Mucosa of descending colon (tissue), 3 donors: ENCODE results near the gene HSBP1. TPM values are rescaled to one million over a fixed set of nuclear protein-coding genes. Genes with fewer than 3 reads are reported as not detected.

Experiments used
- ATAC-seq: fragments of 200-7000 bp; cut with Tn5 transposase; one replicate; pipeline ENCODE4 v1.9.1; 2020; ENCODE audit warnings: mild to moderate bottlenecking, moderate library complexity
- DNase-seq, 3 donors: peaks; one replicate each; pipeline ENCODE4 v3.0.0-alpha.2; 2020
- H3K36me3 ChIP-seq: fragments of 200-600 bp; one replicate; pipeline ENCODE4 v1.8.0; 2021; ENCODE audit warnings: low read depth, mild to moderate bottlenecking
- H3K4me1 ChIP-seq: fragments of 200-600 bp; one replicate; pipeline ENCODE4 v1.8.0; 2021; ENCODE audit warnings: low read depth, mild to moderate bottlenecking
- H3K4me3 ChIP-seq: fragments of 200-600 bp; one replicate; pipeline ENCODE4 v1.8.0; 2021; ENCODE audit warnings: mild to moderate bottlenecking
- H3K9me3 ChIP-seq: fragments of 200-600 bp; one replicate; pipeline ENCODE4 v1.8.0; 2021; ENCODE audit warnings: mild to moderate bottlenecking
- intact Hi-C, 2 donors: fragments of 100-400 bp; cut with DNase I in 1 of 2; cut with micrococcal nuclease in 1 of 2; formaldehyde crosslinking; loops; one replicate each; pipeline versions ENCODE4 v1.11.0 to v1.11.1; 2022; cut with DNase I, micrococcal nuclease
- total RNA-seq, 3 donors: library from RNA; stranded (reverse); fragmentation: NEBNext Ultra II Directional in 2 of 3; extraction: Animal tissue kit (Norgen Biotek cat#: 25700) in 2 of 3; gene quantifications; one replicate each; pipeline versions ENCODE4 v1.2.1 to v1.2.4, GENCODE V29; 2021 to 2023
- TF ChIP-seq, protein P1 (sequence below): fragments of 200-600 bp; IDR thresholded peaks from one replicate; pipeline ENCODE4 v1.8.0; 2022; ENCODE audit warnings: antibody characterized with exemption, mild to moderate bottlenecking
- donor health status: DM: no; HTN: no; CAD: no; lungs with moderate emphysema.
- donor health status: DM: no; HTN: no; CAD: no.
- donor health status: DM: no; HTN: yes; CAD: no.

HSBP1 gene
- total RNA-seq, 3 donors from 2014 or later, result 76.9 to 89.2 (median 78.9) TPM

DNA sequence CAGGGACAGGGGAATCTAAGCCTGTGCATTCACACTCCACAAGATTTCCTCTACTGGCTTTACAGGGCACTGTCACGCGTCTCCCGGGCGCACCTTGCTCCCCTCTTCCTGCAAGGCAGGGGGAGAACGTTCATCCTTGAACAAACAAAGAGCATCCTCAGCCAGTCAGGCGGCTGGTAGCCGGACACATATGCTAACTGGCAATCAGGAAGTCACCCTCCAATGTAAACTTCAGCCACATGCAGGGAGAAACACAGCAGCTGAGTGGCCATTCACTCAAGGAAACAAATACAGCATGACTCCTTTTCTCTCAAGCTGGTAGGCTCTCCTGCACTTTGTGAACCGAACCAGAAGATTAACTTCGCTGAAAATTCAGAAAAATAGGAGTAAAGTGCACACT is 10.8 kb upstream of the HSBP1 start:
- TF ChIP-seq, protein P1, sequence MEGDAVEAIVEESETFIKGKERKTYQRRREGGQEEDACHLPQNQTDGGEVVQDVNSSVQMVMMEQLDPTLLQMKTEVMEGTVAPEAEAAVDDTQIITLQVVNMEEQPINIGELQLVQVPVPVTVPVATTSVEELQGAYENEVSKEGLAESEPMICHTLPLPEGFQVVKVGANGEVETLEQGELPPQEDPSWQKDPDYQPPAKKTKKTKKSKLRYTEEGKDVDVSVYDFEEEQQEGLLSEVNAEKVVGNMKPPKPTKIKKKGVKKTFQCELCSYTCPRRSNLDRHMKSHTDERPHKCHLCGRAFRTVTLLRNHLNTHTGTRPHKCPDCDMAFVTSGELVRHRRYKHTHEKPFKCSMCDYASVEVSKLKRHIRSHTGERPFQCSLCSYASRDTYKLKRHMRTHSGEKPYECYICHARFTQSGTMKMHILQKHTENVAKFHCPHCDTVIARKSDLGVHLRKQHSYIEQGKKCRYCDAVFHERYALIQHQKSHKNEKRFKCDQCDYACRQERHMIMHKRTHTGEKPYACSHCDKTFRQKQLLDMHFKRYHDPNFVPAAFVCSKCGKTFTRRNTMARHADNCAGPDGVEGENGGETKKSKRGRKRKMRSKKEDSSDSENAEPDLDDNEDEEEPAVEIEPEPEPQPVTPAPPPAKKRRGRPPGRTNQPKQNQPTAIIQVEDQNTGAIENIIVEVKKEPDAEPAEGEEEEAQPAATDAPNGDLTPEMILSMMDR, result no peak
- no peak for DNase-seq

DNA sequence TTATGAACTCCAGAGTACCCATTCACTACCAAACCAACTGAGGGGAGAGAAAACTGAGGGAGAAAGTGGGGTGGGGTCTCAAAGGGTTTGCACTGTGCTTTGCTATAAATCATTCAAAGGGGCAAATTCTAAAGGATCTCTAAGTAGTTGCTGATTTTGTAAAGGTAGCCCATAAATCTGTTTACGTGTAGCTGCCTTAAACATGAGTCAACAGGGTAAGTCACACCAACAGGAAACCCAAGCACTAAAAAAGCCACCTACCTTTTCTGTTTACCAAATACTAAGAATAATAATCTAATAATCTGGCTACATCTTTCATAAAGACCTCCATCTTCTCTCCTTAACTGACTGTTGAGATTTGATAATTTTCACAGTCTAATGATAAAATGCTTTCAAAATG is 8.4 kb upstream of the HSBP1 start:
- intact Hi-C loops, result no loop called here
- no peaks in the 10 kb centered on the region for H3K36me3 ChIP-seq
- TF ChIP-seq, protein P1, result no peak
- no peaks in the 10 kb centered on the region for H3K9me3 ChIP-seq
- DNase-seq (no peak), ATAC-seq (no peak)
- no peak overlapping the region for H3K4me3 ChIP-seq
- no peaks in the 10 kb centered on the region for H3K4me1 ChIP-seq

More for the DNA sequence above, 10.8 kb upstream of the HSBP1 start:
- H3K4me3 ChIP-seq, result no peak overlapping the region
- ATAC-seq, result peak; percentile 52
- no peaks in the 10 kb centered on the region for H3K36me3 ChIP-seq
- H3K9me3 ChIP-seq, result no peaks in the 10 kb centered on the region
- no peaks in the 10 kb centered on the region for H3K4me1 ChIP-seq
- intact Hi-C loops, result no loop called here

DNA sequence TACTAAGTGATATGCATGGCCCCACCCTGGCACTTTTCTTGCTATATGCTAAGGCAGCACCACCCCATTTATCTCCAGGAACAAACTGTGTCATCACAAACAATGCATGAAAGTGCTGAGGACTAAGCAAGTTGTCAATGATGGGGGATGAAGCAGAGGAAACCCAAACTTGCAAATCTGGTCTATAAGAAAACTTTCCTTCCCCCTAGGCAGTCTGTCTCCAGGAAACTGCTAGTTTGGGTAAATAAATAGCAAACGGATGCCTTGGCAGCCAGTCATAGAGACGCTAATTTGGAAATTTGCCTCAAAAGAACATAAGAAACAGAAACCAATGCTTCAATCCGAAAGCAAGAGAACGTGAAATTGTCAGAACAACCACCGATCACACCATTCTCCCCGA is 5.6 kb upstream of the HSBP1 start:
- DNase-seq (no peak), ATAC-seq (peak; percentile 70)
- Histone ChIP-seq H3K36me3 (no peaks in the 10 kb centered on the region), H3K4me1 (no peaks in the 10 kb centered on the region), H3K4me3 (no peak overlapping the region), H3K9me3 (no peaks in the 10 kb centered on the region)
- intact Hi-C loops, result no loop called here
- TF ChIP-seq, protein P1, result no peak

DNA sequence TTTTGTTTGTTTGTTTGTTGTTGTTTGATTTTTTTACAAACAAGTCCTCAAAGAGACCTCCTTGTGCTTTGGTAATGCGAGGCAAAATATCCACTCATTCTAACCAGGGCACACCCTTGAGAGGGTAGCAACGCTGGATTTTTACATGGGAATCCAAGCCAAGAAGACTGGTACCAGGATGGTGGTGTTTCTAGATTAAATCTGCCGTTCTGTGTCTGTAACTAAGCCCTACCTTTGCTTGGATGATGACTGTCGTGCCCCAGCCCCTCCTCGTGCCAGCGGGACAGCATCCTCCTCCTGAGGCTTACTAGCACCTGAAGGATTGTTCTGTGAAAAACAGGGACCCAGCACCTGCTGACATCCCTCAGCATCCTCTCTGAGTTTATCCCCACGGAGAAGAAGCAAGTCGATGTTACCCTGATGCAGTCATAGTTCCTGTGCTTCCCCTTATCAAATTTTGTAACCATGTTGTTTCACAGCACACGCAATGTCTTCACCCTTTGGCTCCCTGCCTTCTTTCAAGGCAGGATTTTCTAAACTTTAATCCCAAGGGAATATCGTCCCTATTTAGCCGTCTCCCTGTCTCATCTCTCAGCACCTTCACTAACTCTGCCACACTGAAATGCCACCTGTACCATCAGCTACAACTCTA is 5.1 kb upstream of the HSBP1 start:
- H3K36me3 ChIP-seq, result no peaks in the 10 kb centered on the region
- TF ChIP-seq, protein P1, result no peak
- DNase-seq (no peak), ATAC-seq (no peak)
- no peaks in the 10 kb centered on the region for H3K9me3 ChIP-seq
- no peak overlapping the region for H3K4me3 ChIP-seq
- H3K4me1 ChIP-seq, result no peaks in the 10 kb centered on the region
- intact Hi-C loops, result no loop called here

DNA sequence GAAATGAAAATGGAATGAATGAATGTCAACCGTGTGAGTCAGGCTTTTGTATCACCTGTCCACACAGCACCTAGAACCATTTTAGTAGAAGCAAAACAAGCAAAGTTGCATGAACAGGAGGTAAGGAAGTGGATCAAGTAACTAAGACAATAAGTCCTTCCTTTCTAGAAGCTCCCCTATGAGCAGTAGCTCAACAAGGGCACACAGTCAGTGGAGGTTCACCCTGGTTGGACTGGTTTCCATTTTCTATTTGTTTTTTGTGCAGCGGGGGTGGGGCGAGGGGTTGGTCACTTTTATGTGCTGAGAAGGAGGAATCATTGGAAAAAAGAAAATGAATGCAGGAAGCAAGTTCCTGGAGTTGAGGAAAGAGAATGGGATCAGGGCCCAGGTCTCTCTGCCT is 4.0 kb upstream of the HSBP1 start:
- DNase-seq, result peak in 1 of 3 donors; percentile 32

More for the DNA sequence above, 4.0 kb upstream of the HSBP1 start:
- no peaks in the 10 kb centered on the region for H3K9me3 ChIP-seq
- no peaks in the 10 kb centered on the region for H3K36me3 ChIP-seq
- ATAC-seq, result no peak
- H3K4me3 ChIP-seq, result no peak overlapping the region
- TF ChIP-seq, protein P1, result no peak
- intact Hi-C loops, result no loop called here
- H3K4me1 ChIP-seq, result peaks cover 4% of the 10 kb centered on the region
